ENCODE measurements around the gene SPATA20. TPM values are rescaled to one million over a fixed set of nuclear protein-coding genes. Genes with fewer than 3 reads are reported as not detected.

Gene SPATA20
- polyA plus RNA-seq, 1 donor, result 61.8 TPM

DNA sequence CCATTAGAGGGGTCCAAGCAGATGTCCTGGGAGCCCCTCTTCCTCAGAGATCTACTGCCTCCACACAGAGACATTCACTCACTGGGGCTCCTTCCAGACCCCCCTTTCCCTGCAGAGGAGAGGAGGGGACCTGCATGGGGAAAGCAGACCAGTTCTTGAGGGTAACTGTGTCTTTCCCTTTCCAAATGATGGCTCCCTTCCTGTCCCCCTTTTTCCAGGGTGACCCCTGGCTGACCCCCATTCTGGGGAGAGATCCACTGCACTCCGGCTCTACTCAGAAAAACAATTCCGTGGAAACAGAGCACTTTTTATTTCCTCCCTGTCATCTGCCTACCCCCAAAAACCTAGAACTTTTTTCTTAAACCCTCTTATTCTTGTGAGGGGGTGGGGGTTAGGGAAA, 19.9 kb downstream of the SPATA20 start:
- no CpG with 5 or more reads among the region's 2 CpGs for WGBS (ENCODE audit: insufficient coverage, low lambda C conversion rate)
- DNase-seq, result no peak
- no peaks in the 10 kb centered on the region for H3K36me3 ChIP-seq (ENCODE audit: control insufficient read depth, insufficient read depth, low read length)
- H3K27ac ChIP-seq (ENCODE audit: low read length), result no peak overlapping the region
- H3K4me1 ChIP-seq (ENCODE audit: control insufficient read depth, insufficient read depth, low read length), result peaks cover 11% of the 10 kb centered on the region
- H3K4me3 ChIP-seq (ENCODE audit: low read length), result no peak overlapping the region
- H3K27me3 ChIP-seq (ENCODE audit: control insufficient read depth, insufficient read depth, low read length), result peaks cover 50% of the 10 kb centered on the region
- no peaks in the 10 kb centered on the region for H3K9me3 ChIP-seq (ENCODE audit: control insufficient read depth, low read depth, low read length)

DNA sequence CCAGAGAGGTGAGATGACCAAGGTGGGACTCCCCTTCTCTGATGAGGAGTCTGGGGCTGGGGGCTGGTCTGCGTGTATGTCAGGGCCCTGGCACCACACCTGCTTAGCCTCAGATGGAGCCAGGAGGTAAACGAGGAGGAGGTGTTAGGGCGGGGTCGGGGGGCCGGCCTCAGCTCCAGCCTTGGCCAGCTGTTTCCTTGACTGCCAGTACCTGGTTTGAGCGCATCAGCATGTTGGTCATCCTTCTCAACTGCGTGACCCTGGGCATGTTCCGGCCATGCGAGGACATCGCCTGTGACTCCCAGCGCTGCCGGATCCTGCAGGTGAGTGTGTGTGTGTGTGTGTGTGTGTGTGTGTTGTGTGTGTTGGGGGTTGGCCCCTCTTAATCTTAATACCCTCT, 21.7 kb downstream of the SPATA20 start:
- no CpG with 5 or more reads among the region's 12 CpGs for WGBS (ENCODE audit: insufficient coverage, low lambda C conversion rate)
- Histone ChIP-seq H3K4me3 (ENCODE audit: low read length) (no peak overlapping the region), H3K36me3 (ENCODE audit: control insufficient read depth, insufficient read depth, low read length) (no peaks in the 10 kb centered on the region), H3K27ac (ENCODE audit: low read length) (no peak overlapping the region), H3K9me3 (ENCODE audit: control insufficient read depth, low read depth, low read length) (no peaks in the 10 kb centered on the region), H3K4me1 (ENCODE audit: control insufficient read depth, insufficient read depth, low read length) (peaks cover 7% of the 10 kb centered on the region), H3K27me3 (ENCODE audit: control insufficient read depth, insufficient read depth, low read length) (peaks cover 33% of the 10 kb centered on the region)
- no peak for DNase-seq

DNA sequence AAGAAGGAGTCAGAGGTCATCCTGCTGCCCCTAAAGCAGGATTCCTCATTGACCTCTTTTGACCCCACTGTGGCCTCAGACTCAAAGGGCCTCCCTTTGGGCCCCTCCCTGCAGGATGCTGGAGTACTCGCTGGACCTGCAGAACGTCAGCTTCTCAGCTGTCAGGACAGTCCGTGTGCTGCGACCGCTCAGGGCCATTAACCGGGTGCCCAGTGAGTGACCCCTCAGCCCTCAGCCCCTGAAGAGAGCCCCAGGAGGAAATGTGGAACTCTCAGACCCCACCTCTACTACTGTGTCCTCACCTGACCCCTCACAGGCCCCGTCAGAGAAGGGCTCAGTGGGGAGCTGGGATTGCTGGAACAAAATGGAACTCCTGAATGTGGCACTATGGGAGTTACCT, 22.6 kb downstream of the SPATA20 start:
- WGBS (ENCODE audit: insufficient coverage, low lambda C conversion rate), result no CpG with 5 or more reads among the region's 7 CpGs
- DNase-seq, result no peak

DNA sequence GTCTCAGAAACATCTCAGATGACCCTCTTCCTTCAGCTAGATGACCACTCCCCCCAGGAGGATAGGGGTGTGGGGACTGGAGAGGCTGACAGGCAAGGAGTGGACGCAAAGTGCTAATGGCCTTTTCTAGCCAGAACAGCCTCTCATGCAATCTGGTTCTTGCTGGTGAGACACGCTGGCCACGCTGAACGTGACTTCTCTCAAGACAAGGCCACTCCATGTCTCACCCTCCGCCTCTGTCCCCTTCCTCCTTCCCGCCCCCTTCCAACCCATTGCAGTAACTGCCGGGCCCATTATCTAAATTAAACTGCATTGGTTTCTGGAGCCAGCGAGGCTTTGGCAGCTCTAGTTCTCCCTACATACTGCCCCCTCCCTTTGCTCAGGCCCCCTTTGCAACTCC, 23.1 kb downstream of the SPATA20 start:
- Histone ChIP-seq H3K4me3 (ENCODE audit: low read length) (no peak overlapping the region), H3K4me1 (ENCODE audit: control insufficient read depth, insufficient read depth, low read length) (peaks cover 7% of the 10 kb centered on the region), H3K9me3 (ENCODE audit: control insufficient read depth, low read depth, low read length) (no peaks in the 10 kb centered on the region), H3K27me3 (ENCODE audit: control insufficient read depth, insufficient read depth, low read length) (peaks cover 21% of the 10 kb centered on the region), H3K36me3 (ENCODE audit: control insufficient read depth, insufficient read depth, low read length) (no peaks in the 10 kb centered on the region), H3K27ac (ENCODE audit: low read length) (no peak overlapping the region)
- DNase-seq, result no peak
- WGBS (ENCODE audit: insufficient coverage, low lambda C conversion rate), result no CpG with 5 or more reads among the region's 8 CpGs

More for the DNA sequence above, 22.6 kb downstream of the SPATA20 start:
- H3K36me3 ChIP-seq (ENCODE audit: control insufficient read depth, insufficient read depth, low read length), result no peaks in the 10 kb centered on the region
- no peak overlapping the region for H3K4me3 ChIP-seq (ENCODE audit: low read length)
- H3K4me1 ChIP-seq (ENCODE audit: control insufficient read depth, insufficient read depth, low read length), result peaks cover 7% of the 10 kb centered on the region
- no peaks in the 10 kb centered on the region for H3K9me3 ChIP-seq (ENCODE audit: control insufficient read depth, low read depth, low read length)
- no peak overlapping the region for H3K27ac ChIP-seq (ENCODE audit: low read length)
- peaks cover 26% of the 10 kb centered on the region for H3K27me3 ChIP-seq (ENCODE audit: control insufficient read depth, insufficient read depth, low read length)

DNA sequence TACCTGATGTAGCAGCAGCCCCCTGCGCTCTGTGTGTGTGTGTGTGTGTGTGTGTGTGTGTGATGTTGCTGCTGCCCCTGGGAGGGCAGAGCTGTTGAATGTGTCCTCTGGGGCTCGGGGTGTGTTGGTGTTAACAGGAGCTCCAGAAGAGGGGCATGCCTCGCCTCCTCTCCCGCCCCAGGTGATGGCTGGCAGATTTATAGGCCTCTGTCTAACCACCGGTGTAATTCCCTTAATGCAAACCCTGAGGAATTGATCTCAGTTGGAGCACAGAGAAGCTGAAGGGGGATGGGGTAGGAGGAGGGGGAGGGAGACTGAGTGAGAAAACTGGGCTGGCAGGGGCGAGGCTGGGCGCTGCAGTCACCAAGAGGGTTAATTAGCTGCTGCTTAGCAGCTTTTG, 23.6 kb downstream of the SPATA20 start:
- no peak overlapping the region for H3K4me3 ChIP-seq (ENCODE audit: low read length)
- WGBS (ENCODE audit: insufficient coverage, low lambda C conversion rate), result no CpG with 5 or more reads among the region's 7 CpGs
- peaks cover under 1% of the 10 kb centered on the region for H3K9me3 ChIP-seq (ENCODE audit: control insufficient read depth, low read depth, low read length)
- no peak for DNase-seq
- H3K4me1 ChIP-seq (ENCODE audit: control insufficient read depth, insufficient read depth, low read length), result peaks cover 4% of the 10 kb centered on the region
- peaks cover 16% of the 10 kb centered on the region for H3K27me3 ChIP-seq (ENCODE audit: control insufficient read depth, insufficient read depth, low read length)
- H3K27ac ChIP-seq (ENCODE audit: low read length), result no peak overlapping the region
- H3K36me3 ChIP-seq (ENCODE audit: control insufficient read depth, insufficient read depth, low read length), result no peaks in the 10 kb centered on the region

DNA sequence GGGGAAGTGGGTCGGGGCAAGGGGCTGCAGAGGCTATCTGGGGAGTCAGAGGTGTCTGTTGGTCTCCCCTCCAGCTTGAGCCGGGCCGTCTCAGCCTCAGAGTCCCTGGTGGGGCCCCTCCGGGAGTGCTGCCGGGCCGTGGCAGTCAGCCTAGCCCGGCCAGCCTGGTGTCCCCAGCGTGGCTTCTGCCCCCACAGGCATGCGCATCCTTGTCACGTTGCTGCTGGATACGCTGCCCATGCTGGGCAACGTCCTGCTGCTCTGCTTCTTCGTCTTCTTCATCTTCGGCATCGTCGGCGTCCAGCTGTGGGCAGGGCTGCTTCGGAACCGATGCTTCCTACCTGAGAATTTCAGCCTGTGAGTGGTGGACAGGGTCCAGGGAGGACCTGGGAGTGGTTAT, 24.7 kb downstream of the SPATA20 start:
- peaks cover 5% of the 10 kb centered on the region for H3K27me3 ChIP-seq (ENCODE audit: control insufficient read depth, insufficient read depth, low read length)
- DNase-seq, result no peak
- H3K9me3 ChIP-seq (ENCODE audit: control insufficient read depth, low read depth, low read length), result peaks cover 3% of the 10 kb centered on the region
- no peaks in the 10 kb centered on the region for H3K36me3 ChIP-seq (ENCODE audit: control insufficient read depth, insufficient read depth, low read length)
- H3K4me1 ChIP-seq (ENCODE audit: control insufficient read depth, insufficient read depth, low read length), result no peaks in the 10 kb centered on the region
- WGBS (ENCODE audit: insufficient coverage, low lambda C conversion rate), result no CpG with 5 or more reads among the region's 19 CpGs
- no peak overlapping the region for H3K4me3 ChIP-seq (ENCODE audit: low read length)
- no peak overlapping the region for H3K27ac ChIP-seq (ENCODE audit: low read length)

DNA sequence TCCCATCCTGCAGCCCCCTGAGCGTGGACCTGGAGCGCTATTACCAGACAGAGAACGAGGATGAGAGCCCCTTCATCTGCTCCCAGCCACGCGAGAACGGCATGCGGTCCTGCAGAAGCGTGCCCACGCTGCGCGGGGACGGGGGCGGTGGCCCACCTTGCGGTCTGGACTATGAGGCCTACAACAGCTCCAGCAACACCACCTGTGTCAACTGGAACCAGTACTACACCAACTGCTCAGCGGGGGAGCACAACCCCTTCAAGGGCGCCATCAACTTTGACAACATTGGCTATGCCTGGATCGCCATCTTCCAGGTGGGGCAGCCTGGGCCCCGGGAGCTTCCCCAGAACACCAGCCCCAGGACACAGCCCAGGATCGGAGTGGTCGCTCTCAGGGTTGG, 25.6 kb downstream of the SPATA20 start:
- WGBS (ENCODE audit: insufficient coverage, low lambda C conversion rate), result no CpG with 5 or more reads among the region's 20 CpGs
- no peak for DNase-seq
- Histone ChIP-seq H3K4me1 (ENCODE audit: control insufficient read depth, insufficient read depth, low read length) (no peaks in the 10 kb centered on the region), H3K4me3 (ENCODE audit: low read length) (no peak overlapping the region), H3K27me3 (ENCODE audit: control insufficient read depth, insufficient read depth, low read length) (no peaks in the 10 kb centered on the region), H3K36me3 (ENCODE audit: control insufficient read depth, insufficient read depth, low read length) (no peaks in the 10 kb centered on the region), H3K27ac (ENCODE audit: low read length) (no peak overlapping the region), H3K9me3 (ENCODE audit: control insufficient read depth, low read depth, low read length) (peaks cover 3% of the 10 kb centered on the region)

DNA sequence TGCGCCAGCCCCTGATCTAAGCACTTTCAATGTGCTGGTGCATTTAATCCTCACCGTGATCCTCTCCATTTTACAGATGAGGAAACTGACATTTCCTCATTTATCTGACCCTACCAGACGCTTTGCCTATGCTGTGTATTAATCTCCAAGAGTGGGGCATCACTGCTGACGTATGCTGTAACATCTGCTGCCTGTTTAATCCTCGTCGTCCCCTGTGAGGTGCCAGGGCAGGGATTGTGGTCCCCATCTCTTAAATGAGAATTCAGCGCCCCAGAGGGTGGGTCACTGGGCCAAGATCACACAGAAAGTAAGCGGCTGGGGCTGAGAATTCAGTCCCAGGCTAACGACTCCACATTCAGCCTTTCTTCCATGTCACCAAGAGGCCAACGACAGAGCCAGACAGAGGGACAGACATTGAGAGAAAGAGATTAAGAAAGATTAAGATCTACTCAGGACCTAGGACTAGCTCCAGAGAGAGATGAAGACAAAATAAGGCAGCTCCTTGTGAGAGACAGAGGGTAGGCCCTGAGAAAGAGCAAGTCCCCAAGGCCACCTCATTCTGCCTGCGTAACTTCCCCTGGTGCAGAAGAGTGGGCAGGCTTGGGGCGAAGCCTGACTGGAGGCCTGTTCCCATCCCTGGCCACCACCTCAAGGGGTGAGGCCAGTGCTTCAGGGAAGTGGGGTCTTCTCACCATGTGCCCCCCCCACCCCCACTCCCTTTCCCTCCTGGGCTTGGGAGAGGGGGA, 27.1 kb downstream of the SPATA20 start:
- no peaks in the 10 kb centered on the region for H3K27me3 ChIP-seq (ENCODE audit: control insufficient read depth, insufficient read depth, low read length)
- no peak for DNase-seq
- no peak overlapping the region for H3K4me3 ChIP-seq (ENCODE audit: low read length)
- no CpG with 5 or more reads among the region's 12 CpGs for WGBS (ENCODE audit: insufficient coverage, low lambda C conversion rate)
- no peaks in the 10 kb centered on the region for H3K4me1 ChIP-seq (ENCODE audit: control insufficient read depth, insufficient read depth, low read length)
- H3K9me3 ChIP-seq (ENCODE audit: control insufficient read depth, low read depth, low read length), result peaks cover 3% of the 10 kb centered on the region
- no peak overlapping the region for H3K27ac ChIP-seq (ENCODE audit: low read length)
- H3K36me3 ChIP-seq (ENCODE audit: control insufficient read depth, insufficient read depth, low read length), result no peaks in the 10 kb centered on the region

DNA sequence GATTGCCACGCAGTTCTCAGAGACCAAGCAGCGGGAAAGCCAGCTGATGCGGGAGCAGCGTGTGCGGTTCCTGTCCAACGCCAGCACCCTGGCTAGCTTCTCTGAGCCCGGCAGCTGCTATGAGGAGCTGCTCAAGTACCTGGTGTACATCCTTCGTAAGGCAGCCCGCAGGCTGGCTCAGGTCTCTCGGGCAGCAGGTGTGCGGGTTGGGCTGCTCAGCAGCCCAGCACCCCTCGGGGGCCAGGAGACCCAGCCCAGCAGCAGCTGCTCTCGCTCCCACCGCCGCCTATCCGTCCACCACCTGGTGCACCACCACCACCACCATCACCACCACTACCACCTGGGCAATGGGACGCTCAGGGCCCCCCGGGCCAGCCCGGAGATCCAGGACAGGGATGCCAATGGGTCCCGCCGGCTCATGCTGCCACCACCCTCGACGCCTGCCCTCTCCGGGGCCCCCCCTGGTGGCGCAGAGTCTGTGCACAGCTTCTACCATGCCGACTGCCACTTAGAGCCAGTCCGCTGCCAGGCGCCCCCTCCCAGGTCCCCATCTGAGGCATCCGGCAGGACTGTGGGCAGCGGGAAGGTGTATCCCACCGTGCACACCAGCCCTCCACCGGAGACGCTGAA, 28.7 kb downstream of the SPATA20 start:
- Histone ChIP-seq H3K27ac (ENCODE audit: low read length) (no peak overlapping the region), H3K36me3 (ENCODE audit: control insufficient read depth, insufficient read depth, low read length) (no peaks in the 10 kb centered on the region)
- no CpG with 5 or more reads among the region's 33 CpGs for WGBS (ENCODE audit: insufficient coverage, low lambda C conversion rate)

DNA sequence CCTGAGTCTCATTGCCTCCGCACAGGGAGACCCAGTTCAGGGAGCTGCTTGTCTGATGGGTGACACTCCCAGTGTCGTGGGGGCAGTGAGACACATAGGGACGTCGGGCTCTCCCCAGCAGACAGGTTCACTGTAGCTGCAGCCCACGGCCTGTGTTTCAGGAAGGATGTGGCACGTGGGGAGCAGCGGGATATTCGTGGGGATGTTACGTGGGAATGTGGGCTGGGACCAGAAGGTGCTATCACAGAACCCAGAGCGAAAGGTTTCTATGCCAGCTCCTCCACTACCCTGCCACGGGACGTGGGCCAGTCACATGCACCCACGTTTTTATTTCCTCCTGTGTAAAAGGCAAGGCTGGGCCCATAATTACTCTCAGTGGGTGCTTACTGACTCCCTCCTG, 29.9 kb downstream of the SPATA20 start:
- Histone ChIP-seq H3K4me1 (ENCODE audit: control insufficient read depth, insufficient read depth, low read length) (no peaks in the 10 kb centered on the region), H3K27me3 (ENCODE audit: control insufficient read depth, insufficient read depth, low read length) (peaks cover 6% of the 10 kb centered on the region), H3K27ac (ENCODE audit: low read length) (no peak overlapping the region), H3K4me3 (ENCODE audit: low read length) (no peak overlapping the region), H3K36me3 (ENCODE audit: control insufficient read depth, insufficient read depth, low read length) (no peaks in the 10 kb centered on the region), H3K9me3 (ENCODE audit: control insufficient read depth, low read depth, low read length) (peaks cover 3% of the 10 kb centered on the region)
- DNase-seq, result no peak
- no CpG with 5 or more reads among the region's 13 CpGs for WGBS (ENCODE audit: insufficient coverage, low lambda C conversion rate)

More for the DNA sequence above, 28.7 kb downstream of the SPATA20 start:
- DNase-seq, result no peak
- Histone ChIP-seq H3K4me1 (ENCODE audit: control insufficient read depth, insufficient read depth, low read length) (no peaks in the 10 kb centered on the region), H3K27me3 (ENCODE audit: control insufficient read depth, insufficient read depth, low read length) (peaks cover 6% of the 10 kb centered on the region), H3K4me3 (ENCODE audit: low read length) (no peak overlapping the region), H3K9me3 (ENCODE audit: control insufficient read depth, low read depth, low read length) (peaks cover 3% of the 10 kb centered on the region)
